IMR-90 (cell line): ENCODE measurements around the gene KMT2C. TPM values are rescaled to one million over a fixed set of nuclear protein-coding genes. Genes with fewer than 3 reads are reported as not detected.
"Not testable (repeated sequence)": the region's sequence is repeated elsewhere in the genome, so short reads cannot be mapped to it uniquely, and the experiment has no call there.

Experiments used
- ATAC-seq: fragments of 200-7000 bp; cut with Tn5 transposase; 2 replicates; pipeline ENCODE4 v1.9.1; 2020; ENCODE audit warnings: low read depth, mild to moderate bottlenecking, moderate library complexity
- BruUV-seq: library from RNA; stranded (reverse); fragments of 400-500 nt; replicated peaks from 2 replicates; lab custom pipeline; 2021; lab: Mats Ljungman, UMichigan
- CTCF ChIA-PET: fragments of 300-600 bp; formaldehyde crosslinking; extraction: SDS; loops from one replicate; lab custom pipeline; 2021; ENCODE audit warnings: antibody characterized with exemption; lab: Yijun Ruan, JAX
- POLR2A ChIA-PET: fragments of 300-600 bp; sonication (Branson Sonifier 250); formaldehyde crosslinking; loops from one replicate; lab custom pipeline; 2022; ENCODE audit warnings: antibody characterized with exemption; ENCODE audit not compliant: unreplicated experiment; lab: Charles Lee
- DNase-seq: peaks from one replicate; pipeline ENCODE4 v3.0.0; 2013
- H2AFZ ChIP-seq: replicated peaks from 2 replicates; pipeline ENCODE3; 2013; ENCODE audit warnings: low read length, mild to moderate bottlenecking; ENCODE audit not compliant: poor library complexity
- H2AK5ac ChIP-seq: 2 replicates; pipeline ENCODE4 v1.6.1; 2013; ENCODE audit warnings: low read depth, low read length, inconsistent platforms
- H2AK9ac ChIP-seq: replicated peaks from 2 replicates; pipeline ENCODE3; 2013; ENCODE audit warnings: mild to moderate bottlenecking, low read depth, low read length, moderate library complexity; ENCODE audit not compliant: poor library complexity
- H2BK120ac ChIP-seq: 2 replicates; pipeline ENCODE4 v1.6.1; 2013; ENCODE audit warnings: low read depth, low read length, inconsistent platforms
- H2BK15ac ChIP-seq: 3 replicates; pipeline ENCODE4 v1.6.1; 2013; ENCODE audit warnings: low read depth, low read length, inconsistent platforms
- H2BK20ac ChIP-seq: 2 replicates; pipeline ENCODE4 v1.6.1; 2013; ENCODE audit warnings: low read depth, mild to moderate bottlenecking, inconsistent platforms, low read length, moderate library complexity
- H2BK5ac ChIP-seq: 2 replicates; pipeline ENCODE4 v1.6.1; 2013; ENCODE audit warnings: mild to moderate bottlenecking, low read depth, low read length, inconsistent platforms; ENCODE audit not compliant: poor library complexity, severe bottlenecking
- H3K14ac ChIP-seq: replicated peaks from 2 replicates; pipeline ENCODE4 v1.6.1; 2013; ENCODE audit warnings: low read depth, low read length, inconsistent platforms
- H3K18ac ChIP-seq: 2 replicates; pipeline ENCODE4 v1.6.1; 2013; ENCODE audit warnings: low read depth, low read length, control low read depth
- H3K23ac ChIP-seq: 2 replicates; pipeline ENCODE4 v1.6.1; 2013; ENCODE audit warnings: low read depth, low read length, inconsistent platforms
- H3K27ac ChIP-seq: 2 replicates; pipeline ENCODE4 v1.5.1; 2013; ENCODE audit warnings: mild to moderate bottlenecking, control low read depth, low read length; ENCODE audit not compliant: insufficient read depth
- H3K27me3 ChIP-seq: 2 replicates; pipeline ENCODE4 v1.6.1; 2013; ENCODE audit warnings: low read length; ENCODE audit not compliant: control insufficient read depth, insufficient read depth
- H3K36me3 ChIP-seq: 2 replicates; pipeline ENCODE4 v1.6.1; 2013; ENCODE audit warnings: low read length, mixed read lengths; ENCODE audit not compliant: control insufficient read depth, insufficient read depth
- H3K4ac ChIP-seq: 2 replicates; pipeline ENCODE4 v1.6.1; 2013; ENCODE audit warnings: low read depth, low read length, inconsistent platforms
- H3K4me1 ChIP-seq: 2 replicates; pipeline ENCODE4 v1.6.1; 2013; ENCODE audit warnings: low read length, mixed read lengths; ENCODE audit not compliant: control insufficient read depth, insufficient read depth
- H3K4me2 ChIP-seq: 2 replicates; pipeline ENCODE4 v1.6.1; 2013; ENCODE audit warnings: low read depth, mild to moderate bottlenecking, control low read depth, low read length, moderate library complexity
- H3K4me3 ChIP-seq: 2 replicates; pipeline ENCODE4 v1.5.1; 2013; ENCODE audit warnings: low read depth, mild to moderate bottlenecking, control low read depth, low read length, moderate library complexity; ENCODE audit not compliant: insufficient read depth
- H3K56ac ChIP-seq: 2 replicates; pipeline ENCODE4 v1.6.1; 2013; ENCODE audit warnings: low read length, inconsistent platforms; ENCODE audit not compliant: insufficient read depth; ENCODE audit errors: extremely low read depth
- H3K79me1 ChIP-seq, 2 experiments: 2 replicates each; pipeline ENCODE4 v1.6.1; 2013; ENCODE audit warnings: low read length in 2 of 2, inconsistent platforms in 1 of 2, low read depth in 1 of 2
- H3K9ac ChIP-seq: 2 replicates; pipeline ENCODE4 v1.6.1; 2013; ENCODE audit warnings: low read depth, low read length, control low read depth
- H3K9me1 ChIP-seq: 2 replicates; pipeline ENCODE4 v1.6.1; 2013; ENCODE audit warnings: low read length, inconsistent platforms; ENCODE audit not compliant: insufficient read depth
- H3K9me3 ChIP-seq: 2 replicates; pipeline ENCODE4 v1.6.1; 2013; ENCODE audit warnings: low read length; ENCODE audit not compliant: control insufficient read depth, insufficient read depth
- H4K20me1 ChIP-seq: 2 replicates; pipeline ENCODE4 v1.6.1; 2013; ENCODE audit warnings: low read length, inconsistent platforms; ENCODE audit not compliant: insufficient read depth
- H4K5ac ChIP-seq: 2 replicates; pipeline ENCODE4 v1.6.1; 2013; ENCODE audit warnings: mild to moderate bottlenecking, low read depth, low read length, control low read depth
- H4K8ac ChIP-seq, 2 experiments: 2 replicates each; pipeline ENCODE4 v1.6.1; 2013; ENCODE audit warnings: low read depth in 2 of 2, low read length in 2 of 2, control low read depth in 1 of 2, inconsistent platforms in 1 of 2
- H4K91ac ChIP-seq: 2 replicates; pipeline ENCODE4 v1.6.1; 2013; ENCODE audit warnings: low read depth, low read length, inconsistent platforms; ENCODE audit not compliant: insufficient read depth
- BHLHE40 ChIP-seq: fragments of 150-350 bp; IDR thresholded peaks from 2 replicates; pipeline ENCODE4 v1.6.1; 2016; ENCODE audit warnings: mild to moderate bottlenecking, low read depth, low read length
- MXI1 ChIP-seq: IDR thresholded peaks from 2 replicates; pipeline ENCODE4 v1.6.1; 2012; ENCODE audit warnings: low read depth, mild to moderate bottlenecking, low read length, moderate library complexity, borderline replicate concordance
- WGBS, 2 experiments: methylation state at CpG; one replicate each; pipeline versions ENCODE4 v1.1.5 to v1.1.7; 2013; ENCODE audit warnings: missing lambda C conversion rate in 2 of 2; ENCODE audit not compliant: insufficient read length in 1 of 2; ENCODE audit errors: extremely low coverage in 2 of 2; 5-methylcytosine and 5-hydroxymethylcytosine counted together
- dilution Hi-C: fragments of 300-500 bp; cut with HindIII; formaldehyde crosslinking; loops from one replicate; pipeline ENCODE4 v1.14.3; 2018; ENCODE audit warnings: low sequenced_read_pairs; ENCODE audit not compliant: unreplicated experiment
- in situ Hi-C: fragments of 300-500 bp; cut with MboI; formaldehyde crosslinking; loops from 3 replicates; pipeline ENCODE4 v1.14.3; 2019; ENCODE audit warnings: low sequenced_read_pairs, inconsistent platforms, mixed read lengths
- intact Hi-C: fragments of 100-400 bp; cut with micrococcal nuclease; formaldehyde crosslinking; loops from 2 replicates; pipeline ENCODE4 v1.10.0; 2022
- polyA plus RNA-seq, 3 experiments: library from polyadenylated mRNA; depleted of rRNA; stranded (reverse); fragments of >200 nt; gene quantifications; 2 replicates each; pipeline ENCODE4 v1.2.3, GENCODE V29; 2012; ENCODE audit warnings: low replicate concordance in 1 of 3
- total RNA-seq: library from RNA; depleted of rRNA; stranded (reverse); fragments of >200 nt; gene quantifications from 2 replicates; pipeline ENCODE4 v1.2.3, GENCODE V29; 2012

KMT2C gene
- total and polyA plus RNA-seq, 2 of the 4 experiments (the other 2 are of a cell fraction) = 8.0 to 23.3 TPM

GRCh38 chr7:152476551-152476950, 40.7 kb upstream of the KMT2C start:
- CTCF ChIA-PET = no interaction called here
- in situ Hi-C loops = no loop called here
- dilution Hi-C loops = no loop called here

GRCh38 chr7:152471023-152471620, 35.3 kb upstream of the KMT2C start:
- BruUV-seq, H4K5ac ChIP-seq, intact Hi-C loops, H3K14ac ChIP-seq, H3K56ac ChIP-seq, CTCF ChIA-PET, H3K23ac ChIP-seq, H2BK120ac ChIP-seq, H3K27ac ChIP-seq, H3K4me3 ChIP-seq, H3K36me3 ChIP-seq, H3K4ac ChIP-seq, H2AFZ ChIP-seq, H3K4me2 ChIP-seq, H2AK9ac ChIP-seq, dilution Hi-C loops, DNase-seq, POLR2A ChIA-PET, H2BK20ac ChIP-seq, H2AK5ac ChIP-seq, H4K8ac ChIP-seq, H4K91ac ChIP-seq, H3K4me1 ChIP-seq, H3K9ac ChIP-seq, H3K18ac ChIP-seq, H3K27me3 ChIP-seq, H4K20me1 ChIP-seq, H3K9me1 ChIP-seq, ATAC-seq, H2BK15ac ChIP-seq, H3K9me3 ChIP-seq, in situ Hi-C loops, H2BK5ac ChIP-seq, H3K79me1 ChIP-seq: not testable (repeated sequence)
- WGBS, 2 experiments = 50% methylated on average over 2 of the region's 8 CpGs; no CpG with 5 or more reads in 1 of the 2 experiments

More at GRCh38 chr7:152476551-152476950, 40.7 kb upstream of the KMT2C start:
- Histone ChIP-seq H2AK5ac (no peak overlapping the region), H4K91ac (no peak overlapping the region), H4K5ac (no peak overlapping the region), H3K9me3 (no peaks in the 10 kb centered on the region; the same call in 1 of the 2 replicates), H2AK9ac (no peak overlapping the region), H2BK5ac (no peak overlapping the region), H3K4me3 (no peak overlapping the region), H2BK120ac (no peak overlapping the region), H2AFZ (no peak overlapping the region), H4K8ac (no peak overlapping the region), H3K56ac (no peak overlapping the region), H3K79me1 (no peaks in the 10 kb centered on the region), H3K27ac (no peak overlapping the region), H3K4ac (no peak overlapping the region), H3K14ac (no peak overlapping the region), H4K20me1 (no peaks in the 10 kb centered on the region), H3K36me3 (no peaks in the 10 kb centered on the region), H3K4me1 (no peaks in the 10 kb centered on the region), H2BK20ac (no peak overlapping the region), H3K4me2 (no peak overlapping the region), H3K18ac (no peak overlapping the region), H3K9me1 (no peaks in the 10 kb centered on the region), H2BK15ac (no peak overlapping the region), H3K27me3 (no peaks in the 10 kb centered on the region), H3K9ac (no peak overlapping the region), H3K23ac (no peak overlapping the region)
- TF ChIP-seq BHLHE40 = no peak
- TF ChIP-seq MXI1 = no peak
- no CpG with 5 or more reads among the region's 3 CpGs for WGBS, 2 experiments
- POLR2A ChIA-PET = no interaction called here
- BruUV-seq = no TSS peak
- DNase-seq (no peak), ATAC-seq (no peak)
- intact Hi-C loops = no loop called here
